GM18867 (cell line): Measurements from ENCODE around the gene PEX14.
A peak's percentile ranks its signal among the peaks of the same experiment; 100 is the strongest.

Experiments
- ATAC-seq: cut with Tn5 transposase; IDR thresholded peaks from one replicate; pipeline ENCODE4 v1.9.1; 2021; ENCODE audit warnings: mild to moderate bottlenecking, moderate library complexity; ENCODE audit not compliant: unreplicated experiment

Gene PEX14

DNA sequence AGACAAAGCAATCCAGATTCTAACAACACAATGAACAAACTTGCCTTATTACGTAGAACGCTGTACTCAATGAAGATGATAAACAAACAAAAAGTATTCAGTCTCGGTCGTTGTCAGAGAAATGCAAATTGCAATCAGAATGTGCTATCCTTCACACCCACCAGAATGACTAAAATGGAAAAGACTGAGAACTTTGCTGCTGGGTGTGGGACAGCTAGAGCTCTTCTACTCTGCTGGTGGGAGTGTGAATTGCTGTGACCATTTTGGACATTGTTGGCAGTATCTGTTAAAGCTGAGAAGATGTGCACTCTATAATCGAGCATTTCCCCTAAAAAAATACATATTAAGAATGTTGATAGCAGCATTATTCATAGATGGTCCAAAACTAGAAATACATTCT, 111.4 kb downstream of the PEX14 start:
- ATAC-seq = peak; percentile 51

DNA sequence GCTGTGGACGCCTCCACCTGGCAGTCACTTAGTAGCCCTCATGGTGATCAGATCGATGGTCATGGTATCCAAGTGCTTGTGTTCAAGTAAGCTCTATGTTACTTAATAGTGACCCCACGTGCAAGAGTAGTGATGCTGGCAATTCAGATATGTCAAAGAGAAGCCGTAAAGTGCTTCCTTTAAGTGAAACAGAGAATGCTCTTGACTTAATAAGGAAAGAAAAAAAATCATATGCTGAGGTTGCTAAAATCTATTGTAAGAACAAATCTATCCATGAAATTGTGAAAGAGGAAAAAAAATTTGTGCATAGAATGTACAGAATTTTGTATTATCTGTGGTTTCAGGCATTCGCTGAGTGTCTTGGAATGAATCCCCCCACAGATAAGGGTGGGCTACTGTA, 113.9 kb downstream of the PEX14 start:
- no peak for ATAC-seq

DNA sequence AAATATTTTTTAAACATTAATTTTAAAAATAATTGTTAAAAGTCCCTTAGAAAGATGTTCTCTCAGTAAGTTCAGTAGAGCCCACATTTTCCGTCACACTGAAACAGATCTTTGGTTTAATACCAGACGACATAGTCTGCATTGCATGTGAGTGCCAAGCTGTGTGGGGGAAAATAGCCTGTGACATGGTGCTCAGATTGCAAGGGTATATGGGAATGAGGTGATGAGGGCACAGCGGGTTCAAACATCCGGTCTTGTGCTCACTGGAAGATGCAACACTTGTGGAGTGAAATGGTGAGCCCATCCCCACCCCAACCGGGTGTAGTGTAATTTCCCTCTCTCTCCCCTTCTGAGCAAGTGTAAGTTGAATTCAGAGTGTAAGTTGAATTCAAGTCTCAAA, 114.3 kb downstream of the PEX14 start:
- ATAC-seq = no peak

DNA sequence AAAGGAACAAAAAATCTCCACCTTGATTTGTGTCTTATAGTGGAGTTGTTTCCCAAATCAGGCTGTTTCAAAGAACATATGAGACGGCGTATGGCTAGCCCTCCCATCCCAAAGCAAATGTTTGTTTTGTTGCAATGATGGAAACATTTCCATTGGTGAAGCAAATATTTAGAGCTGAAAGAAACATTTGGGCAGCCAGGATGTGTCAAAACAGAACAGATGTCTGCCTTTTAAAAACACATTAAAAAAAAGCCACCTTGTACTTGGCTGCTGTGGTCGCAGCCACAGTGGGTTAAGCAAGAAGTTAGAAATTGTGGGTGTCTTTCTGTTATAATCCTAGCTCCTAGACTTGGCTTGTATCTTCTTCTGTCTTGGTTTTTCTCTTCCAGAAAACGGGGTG, 116.3 kb downstream of the PEX14 start:
- no peak for ATAC-seq

DNA sequence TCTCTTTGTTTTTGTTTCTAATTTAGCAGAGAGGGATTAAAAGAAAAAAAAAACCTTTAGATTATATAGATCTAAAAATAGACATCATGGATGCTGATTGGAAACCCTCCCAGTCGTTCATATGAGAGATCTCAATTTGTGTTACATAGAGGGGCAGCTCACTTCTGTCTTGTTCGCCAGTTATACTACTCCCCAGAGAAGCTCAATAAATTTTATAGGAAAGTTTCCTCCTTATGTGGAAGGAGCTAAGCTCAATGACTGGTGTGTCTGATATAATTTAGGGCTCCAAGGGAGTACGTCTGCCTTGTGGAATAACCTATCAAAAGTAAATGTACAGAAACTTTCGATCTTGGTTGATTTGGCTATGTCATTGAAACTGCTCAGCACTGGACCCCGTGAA, 117.6 kb downstream of the PEX14 start:
- ATAC-seq = no peak

DNA sequence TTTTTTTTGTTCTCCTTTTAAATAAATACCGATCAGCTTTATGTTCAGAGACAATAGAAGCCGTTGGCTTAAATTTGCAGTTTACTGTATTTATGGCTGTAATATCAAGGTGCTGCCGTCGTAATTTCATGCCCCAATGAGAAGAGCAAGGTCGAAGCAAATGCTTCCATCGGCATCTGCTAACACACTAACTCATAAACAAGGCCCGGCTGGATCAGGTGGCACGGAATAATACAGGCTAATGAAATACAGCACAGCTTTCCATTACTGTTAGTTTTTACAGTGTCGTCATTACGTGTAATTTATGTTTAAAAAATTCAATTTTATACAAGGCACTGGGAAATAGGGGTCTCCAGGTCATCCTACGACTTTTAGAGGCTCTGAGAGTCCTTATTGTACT, 119.0 kb downstream of the PEX14 start:
- ATAC-seq = no peak

DNA sequence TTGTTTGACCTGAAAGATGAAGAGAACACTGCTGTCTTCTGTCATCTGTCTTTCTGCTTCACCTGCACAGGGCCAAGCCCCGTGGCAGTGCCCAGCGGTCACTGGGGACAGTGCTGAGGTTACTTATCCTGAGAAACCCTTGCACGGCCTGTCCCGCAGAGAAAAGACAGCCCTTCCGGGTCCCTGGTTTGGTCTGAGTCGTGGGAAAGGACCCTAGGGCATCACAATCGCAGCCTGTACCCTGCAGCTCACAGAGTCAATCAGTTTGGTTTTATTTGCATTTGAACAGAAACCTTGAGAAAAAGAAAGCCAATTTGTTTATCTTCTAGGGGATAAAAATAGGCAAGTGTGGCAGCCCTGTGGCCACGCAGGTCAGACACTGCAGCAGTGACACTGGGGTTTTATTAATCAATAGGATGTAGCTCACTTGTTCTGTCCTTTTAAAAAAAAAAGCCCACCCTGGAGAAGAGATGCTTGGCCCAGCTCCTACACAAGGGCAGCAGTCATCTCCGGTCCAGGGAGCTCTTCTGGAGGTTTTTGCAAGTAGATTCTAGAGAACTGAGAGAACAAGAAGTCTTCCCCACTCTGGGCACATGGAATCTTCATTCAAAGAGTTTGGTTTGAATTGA, 120.0 kb downstream of the PEX14 start:
- ATAC-seq = peak; percentile 57

DNA sequence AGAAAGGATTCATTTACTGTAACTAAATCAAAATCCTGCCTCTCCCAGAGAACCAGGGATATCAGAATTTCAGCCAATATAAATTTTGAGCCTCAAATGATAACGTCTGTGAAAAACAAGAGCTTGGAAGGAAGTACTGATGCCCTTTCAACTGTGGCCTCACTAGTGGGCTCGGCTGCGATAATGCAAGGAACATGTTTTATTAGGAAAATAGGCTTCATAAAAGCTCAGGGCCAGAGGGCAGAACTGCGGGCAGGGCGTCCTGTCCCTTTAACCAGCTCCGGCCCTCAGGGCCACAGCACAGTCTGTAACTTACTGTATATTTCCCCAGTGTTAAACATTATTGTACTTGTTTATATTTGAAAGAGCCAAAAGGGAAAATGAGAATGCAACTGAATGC, 122.0 kb downstream of the PEX14 start:
- ATAC-seq = no peak

DNA sequence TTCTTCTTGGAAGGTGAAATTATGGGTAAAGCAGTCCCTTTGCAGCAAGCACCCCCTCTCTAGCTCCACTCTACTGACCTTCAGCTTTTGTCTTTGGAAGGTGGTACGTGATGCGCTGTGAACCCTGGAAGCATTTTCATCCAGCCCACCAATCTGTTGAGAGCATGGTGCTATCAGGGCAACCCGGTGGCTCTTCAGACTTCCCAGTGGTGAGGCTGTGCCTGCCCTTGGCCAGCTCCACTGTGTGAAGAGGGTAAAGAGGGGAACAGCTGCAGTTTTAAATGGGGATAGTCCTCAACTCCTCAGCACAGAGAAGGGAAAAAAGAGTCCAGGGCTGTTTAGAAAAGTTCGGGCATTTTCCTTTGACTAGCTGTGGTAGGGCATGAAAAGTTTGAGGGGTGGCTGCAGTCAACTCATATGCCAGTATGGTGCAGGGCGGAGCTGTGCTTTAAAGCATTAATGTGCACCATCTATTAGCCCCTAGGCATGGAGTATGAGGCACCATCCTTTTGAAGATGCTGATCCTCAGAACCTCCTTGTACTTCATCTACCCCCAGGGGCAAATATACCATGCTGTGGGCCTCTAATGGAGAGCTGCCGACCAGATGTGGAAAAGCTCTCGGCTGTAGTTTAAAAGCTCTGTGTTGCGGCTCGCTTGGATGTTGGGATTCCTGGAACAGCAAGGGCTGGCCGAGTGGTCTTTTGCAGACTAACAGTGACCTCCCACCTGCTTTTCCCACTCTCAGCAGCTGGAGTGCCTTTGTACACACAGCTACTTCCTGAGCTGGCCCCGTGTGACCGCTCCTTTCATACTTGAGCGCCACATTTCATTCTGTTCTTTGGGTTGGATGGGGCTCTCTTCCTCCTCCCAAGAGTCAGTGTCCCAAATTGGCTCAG, 123.0 kb downstream of the PEX14 start:
- ATAC-seq = no peak

DNA sequence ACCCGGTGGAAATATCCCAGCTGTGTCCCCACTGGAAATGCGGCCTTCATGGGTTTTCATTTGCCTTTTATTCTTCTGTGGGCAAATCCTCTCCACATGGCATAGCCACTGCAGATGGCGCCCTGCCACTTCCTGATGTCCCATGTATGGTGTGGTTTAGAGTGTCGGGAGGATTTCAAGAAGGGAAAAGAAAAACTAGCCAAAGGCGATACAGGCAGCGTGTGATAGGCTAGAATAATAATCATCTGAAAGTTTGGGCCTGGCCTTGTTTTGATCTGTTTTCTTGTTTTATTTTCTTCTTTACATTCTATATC, 123.6 kb downstream of the PEX14 start:
- ATAC-seq = no peak

DNA sequence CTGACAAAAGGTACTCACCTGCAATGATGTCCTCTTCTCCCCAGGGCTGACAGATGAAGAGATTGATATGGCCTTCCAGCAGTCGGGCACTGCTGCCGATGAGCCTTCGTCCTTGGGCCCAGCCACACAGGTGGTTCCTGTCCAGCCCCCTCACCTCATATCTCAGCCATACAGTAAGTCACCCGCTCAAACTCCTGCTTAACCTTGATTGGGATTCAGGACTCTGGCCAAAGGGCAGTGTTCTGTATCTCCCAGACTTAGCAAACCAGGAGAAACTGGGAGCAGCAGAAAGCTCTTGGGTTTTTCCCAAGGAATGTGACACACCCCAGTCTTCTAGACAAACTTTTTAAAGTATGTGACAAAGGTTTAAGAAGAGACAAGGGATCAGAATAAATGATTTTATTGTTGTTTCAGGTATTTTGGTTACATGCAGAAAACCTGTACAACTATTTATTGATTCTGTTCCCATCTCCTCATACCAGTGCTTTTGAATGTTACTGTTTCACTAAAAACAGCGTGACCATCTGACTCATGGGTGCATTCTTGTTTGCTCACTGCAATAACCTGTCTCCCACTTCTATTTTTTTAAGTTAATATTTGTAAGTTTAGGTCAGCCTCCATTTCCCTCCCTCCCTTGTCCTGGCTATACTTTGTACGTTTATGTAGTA, 124.6 kb downstream of the PEX14 start:
- ATAC-seq = no peak

DNA sequence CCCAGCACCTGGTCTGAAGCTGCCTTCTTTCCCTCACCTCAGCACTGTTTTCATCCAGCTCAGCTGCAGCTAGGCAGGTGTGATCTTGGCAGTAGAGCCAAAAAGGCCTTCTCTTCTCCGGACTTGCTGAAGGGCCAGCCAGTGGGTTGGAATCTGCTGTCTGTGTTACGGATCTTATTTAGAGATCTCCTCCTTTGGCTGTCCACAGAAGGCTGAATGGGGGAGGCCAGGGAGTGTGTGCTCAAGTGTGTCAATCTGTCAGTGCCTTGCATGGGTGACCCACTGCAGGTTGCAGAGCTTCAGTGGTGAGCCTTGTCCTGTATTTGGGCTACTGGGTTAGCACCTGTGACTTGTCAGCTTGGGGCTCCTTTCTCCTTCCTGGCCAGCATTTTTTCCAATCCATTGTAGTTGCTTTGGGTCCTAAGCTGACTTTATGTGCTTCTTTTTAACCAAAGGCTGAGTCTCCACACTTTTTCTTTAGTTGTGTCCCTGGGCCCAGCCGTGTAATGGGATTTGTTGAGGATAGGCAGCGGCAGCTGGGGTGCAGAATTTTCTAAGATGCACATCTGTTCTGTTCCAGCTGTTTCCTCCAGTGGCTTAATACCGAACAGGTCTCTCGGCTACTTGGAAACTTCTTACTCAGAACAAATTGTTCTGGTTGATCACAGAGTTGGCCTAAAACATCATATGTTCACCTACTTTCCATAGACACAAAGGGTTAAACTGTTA, 126.8 kb downstream of the PEX14 start:
- no peak for ATAC-seq

DNA sequence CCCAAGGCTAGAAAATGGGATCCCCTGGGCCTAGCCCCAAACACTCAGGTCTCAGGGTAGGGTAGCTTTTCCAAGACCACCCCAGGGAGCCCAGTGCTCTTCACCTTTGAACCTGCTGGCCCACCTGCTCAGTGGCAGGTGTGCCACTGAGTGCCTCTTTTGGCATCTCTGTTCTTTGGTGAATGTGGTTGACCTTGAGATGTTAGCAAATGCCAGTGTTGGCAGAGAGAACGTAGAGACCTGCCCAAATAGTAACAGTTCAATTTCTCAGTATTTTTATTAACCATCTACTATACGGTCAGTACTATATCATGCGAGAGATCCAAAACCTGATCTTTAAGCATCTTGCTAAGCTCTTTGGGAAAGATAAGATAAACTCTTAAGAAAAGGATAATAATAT, 128.2 kb downstream of the PEX14 start:
- ATAC-seq = no peak

DNA sequence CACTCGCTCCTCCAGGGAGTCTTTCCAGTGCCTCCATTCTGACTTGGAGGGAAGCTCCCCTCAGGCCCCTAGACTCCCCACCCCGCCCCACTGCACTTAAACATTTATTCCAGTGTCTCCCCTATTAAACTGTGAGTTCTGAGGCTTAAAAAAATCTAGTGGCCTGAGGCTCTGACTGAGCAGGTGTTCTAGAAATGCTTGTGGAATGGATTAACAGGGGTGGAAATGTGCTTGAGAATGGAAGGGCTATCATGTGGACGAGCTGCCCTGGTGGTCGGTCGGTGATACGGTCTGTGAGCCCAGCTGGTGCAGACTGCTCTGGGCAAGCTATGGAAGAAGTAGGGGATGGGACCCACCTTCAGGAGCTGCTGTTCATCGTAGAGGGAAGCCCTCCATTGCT, 130.2 kb downstream of the PEX14 start:
- no peak for ATAC-seq

DNA sequence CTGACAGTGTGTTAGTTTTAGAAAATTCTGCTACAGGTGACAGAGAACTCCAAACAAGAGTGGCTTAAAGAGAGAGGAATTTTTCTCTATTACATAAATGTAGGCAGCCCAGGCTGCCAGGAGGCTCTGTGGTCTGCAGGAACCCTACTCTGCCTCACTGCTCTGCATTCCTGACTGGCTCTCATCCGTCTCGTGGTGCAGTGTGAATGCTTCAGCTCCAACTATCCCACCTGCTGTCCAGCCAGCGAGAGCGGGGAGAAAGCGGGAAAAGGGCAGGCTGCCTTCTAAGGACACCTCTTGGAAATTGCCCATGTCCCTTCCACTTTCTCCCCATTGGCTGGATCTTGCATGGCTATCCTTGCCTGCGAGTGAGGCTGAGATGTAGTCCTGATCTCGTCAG, 131.3 kb downstream of the PEX14 start:
- no peak for ATAC-seq

DNA sequence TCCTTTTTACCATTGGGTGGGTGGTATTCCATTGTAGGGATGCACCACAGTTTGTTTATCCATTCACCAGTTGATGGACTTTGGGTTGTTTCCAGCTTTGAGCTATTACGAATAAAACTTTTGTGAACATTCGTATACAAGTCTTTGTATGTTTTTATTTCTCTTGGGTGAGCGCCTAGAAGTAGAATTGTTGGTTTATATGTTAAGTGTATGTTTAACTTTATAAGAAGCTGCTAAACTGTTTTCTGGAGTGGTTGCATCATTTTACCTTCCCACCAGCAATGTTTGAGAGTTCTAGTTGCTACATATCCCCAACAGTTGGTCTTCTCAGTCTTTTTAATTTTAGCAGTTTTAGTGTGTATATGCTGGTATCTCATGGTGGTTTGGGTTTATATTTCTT, 132.5 kb downstream of the PEX14 start:
- ATAC-seq = no peak

DNA sequence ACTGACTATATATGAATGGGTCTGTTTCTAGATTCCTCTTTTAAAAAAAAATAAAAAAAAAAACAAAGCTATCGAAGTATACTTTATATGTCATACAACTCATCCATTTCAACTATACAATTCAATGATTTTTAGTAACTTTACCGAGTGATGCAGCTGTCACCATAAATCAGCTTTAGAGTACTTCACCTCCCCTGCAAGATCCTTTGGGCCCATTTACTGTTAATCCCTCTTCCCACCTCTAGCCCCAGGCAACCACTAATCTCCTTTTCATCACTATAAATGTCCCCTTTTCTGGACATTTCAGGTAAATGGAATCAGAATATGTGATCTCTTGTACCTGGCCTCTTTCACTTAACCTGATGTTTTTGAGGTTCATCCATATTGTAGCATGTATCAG, 133.9 kb downstream of the PEX14 start:
- ATAC-seq = no peak

DNA sequence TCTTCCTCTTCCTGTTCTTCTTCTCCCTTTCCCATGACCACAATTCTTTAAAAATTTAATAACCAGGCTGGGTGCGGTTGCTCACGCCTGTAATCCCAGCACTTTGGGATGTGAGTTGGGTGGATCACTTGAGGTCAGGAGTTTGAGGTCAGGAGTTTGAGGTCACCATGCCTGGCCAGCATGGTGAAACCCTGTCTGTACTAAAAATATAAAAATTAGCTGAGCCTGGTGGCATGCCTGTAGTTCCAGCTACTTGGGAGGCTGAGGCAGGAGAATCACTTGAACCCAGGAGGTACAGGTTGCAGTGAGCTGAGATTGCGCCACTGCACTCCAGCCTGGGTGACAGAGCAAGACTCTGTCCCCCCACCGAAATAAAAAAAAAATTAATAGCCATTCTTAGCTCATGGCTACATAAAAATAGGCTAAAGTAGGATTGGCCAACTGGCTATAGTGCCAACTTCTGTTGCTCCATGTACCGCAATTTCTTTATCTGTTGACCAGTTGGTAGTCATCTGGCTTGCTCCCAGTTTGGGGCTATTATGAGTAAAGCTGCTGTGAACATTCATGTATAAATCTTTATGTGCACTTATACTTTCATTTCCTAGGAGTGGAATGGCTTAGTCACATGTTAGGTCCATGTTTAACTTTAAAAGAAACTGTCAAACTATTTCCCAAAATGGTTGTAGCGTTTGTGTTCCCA, 136.3 kb downstream of the PEX14 start:
- no peak for ATAC-seq

DNA sequence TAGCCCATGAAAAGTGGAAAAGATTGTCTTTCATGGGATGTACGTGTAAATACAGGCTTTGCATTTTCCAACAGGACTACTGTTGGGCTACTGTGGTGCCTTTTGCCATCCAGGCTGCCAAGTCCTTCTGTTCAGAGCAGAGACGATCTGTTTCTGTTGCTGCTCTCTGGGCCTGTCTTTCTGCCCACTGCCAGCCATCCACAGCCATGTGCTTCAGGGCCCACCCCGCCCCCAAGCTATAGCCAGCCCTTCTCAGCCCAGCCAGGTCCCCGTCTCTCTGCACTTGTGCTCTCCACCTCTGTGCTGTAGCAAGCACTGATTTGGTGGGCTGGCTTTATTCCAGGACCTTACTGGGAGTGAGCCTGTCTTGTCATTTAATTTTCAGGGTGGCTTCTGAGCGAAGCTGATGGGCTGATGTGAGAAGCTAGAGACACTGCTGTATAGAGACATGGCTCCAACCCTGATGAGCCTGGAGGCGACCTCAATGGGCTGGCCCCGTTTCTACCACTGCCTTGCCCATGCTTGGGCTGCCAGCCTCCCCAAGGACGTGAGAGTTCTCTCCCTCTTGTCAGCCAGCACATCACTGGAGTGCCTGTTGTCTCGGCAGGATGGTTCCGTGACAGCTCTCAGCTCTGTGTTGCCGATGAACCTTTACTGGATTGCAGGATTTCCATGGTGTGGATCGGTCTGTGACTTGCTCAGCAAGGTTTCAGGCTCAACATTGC, 137.8 kb downstream of the PEX14 start:
- ATAC-seq = no peak

DNA sequence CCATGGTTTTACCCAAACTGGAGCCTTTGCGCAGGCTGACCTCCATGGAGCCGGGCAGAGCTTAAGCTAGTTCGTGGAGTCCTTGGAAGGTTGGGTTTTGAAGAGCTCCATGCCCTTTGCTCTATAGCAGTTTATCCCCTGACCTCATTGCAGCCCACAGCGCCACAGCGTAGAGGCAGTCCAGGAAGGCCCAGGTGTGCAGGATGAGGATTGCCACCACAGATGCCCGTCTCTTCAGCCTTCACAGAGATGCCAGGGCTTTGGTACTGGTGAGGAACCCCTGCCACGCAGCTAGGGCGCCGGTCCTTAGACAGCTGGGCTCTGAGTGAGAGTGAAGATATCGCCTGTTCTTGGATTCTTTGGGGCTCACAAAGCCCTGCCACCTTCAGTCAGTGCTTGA, 138.6 kb downstream of the PEX14 start:
- ATAC-seq = no peak
